ENCODE results near the gene WNT8B.

The WNT8B gene

DNA sequence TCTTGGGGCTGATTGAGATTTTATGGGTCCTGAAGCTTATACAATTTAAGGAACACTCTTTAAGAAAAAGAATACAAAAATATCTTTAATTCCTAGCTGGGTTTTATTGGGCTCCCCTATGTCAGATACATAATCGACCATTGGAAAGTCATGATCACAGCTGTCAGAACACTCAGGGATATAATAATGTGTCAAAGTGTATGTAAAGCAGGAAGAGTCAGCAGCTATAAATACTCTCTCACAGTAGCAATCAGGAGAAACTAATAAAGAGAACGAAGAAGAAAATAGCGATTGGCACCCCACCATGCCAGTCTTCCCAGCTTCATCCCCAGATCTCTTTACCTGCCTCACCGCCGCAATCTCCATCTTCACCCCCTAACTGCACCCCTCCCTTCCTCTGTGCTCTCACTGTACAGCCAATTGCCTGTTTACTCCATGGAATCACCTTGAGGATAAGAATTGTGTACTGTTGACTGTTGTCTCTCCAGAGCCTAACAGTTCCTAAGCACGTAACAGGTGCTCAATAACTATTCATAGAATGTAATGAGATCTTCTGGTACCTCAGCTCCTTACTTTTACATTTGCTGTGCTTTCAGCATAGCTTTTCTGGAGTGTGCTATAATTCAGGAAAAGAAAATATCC is 24.0 kb upstream of the WNT8B start:
- no peak overlapping the region for H3K27ac ChIP-seq
- no peak for DNase-seq (ENCODE audit: low spot score)
- no peak overlapping the region for H3K4me3 ChIP-seq
- TF ChIP-seq, protein P1, sequence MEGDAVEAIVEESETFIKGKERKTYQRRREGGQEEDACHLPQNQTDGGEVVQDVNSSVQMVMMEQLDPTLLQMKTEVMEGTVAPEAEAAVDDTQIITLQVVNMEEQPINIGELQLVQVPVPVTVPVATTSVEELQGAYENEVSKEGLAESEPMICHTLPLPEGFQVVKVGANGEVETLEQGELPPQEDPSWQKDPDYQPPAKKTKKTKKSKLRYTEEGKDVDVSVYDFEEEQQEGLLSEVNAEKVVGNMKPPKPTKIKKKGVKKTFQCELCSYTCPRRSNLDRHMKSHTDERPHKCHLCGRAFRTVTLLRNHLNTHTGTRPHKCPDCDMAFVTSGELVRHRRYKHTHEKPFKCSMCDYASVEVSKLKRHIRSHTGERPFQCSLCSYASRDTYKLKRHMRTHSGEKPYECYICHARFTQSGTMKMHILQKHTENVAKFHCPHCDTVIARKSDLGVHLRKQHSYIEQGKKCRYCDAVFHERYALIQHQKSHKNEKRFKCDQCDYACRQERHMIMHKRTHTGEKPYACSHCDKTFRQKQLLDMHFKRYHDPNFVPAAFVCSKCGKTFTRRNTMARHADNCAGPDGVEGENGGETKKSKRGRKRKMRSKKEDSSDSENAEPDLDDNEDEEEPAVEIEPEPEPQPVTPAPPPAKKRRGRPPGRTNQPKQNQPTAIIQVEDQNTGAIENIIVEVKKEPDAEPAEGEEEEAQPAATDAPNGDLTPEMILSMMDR (IDR thresholded peaks at IDR 0.05), result no peak

DNA sequence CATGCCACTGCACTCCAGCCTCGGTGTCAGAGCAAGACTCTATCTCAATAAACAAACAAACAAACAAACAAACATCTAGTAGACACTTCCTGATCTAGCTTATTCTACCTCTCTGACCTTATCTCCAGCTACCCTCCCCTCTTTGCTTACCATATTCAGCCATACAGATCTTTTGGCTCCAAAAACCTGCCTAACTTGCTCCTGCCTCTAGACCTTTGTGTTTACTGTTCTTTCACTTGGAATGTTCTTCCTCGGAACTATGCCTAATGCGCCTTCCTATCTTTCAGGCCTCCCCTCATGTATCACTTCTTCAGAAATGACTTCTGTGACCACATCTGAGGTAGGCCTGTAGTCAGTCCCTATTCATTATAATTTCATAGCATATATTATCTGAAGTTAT is 20.3 kb upstream of the WNT8B start:
- H3K27ac ChIP-seq, result no peak overlapping the region
- TF ChIP-seq, protein P1 (IDR thresholded peaks at IDR 0.05), result no peak
- no peak overlapping the region for H3K4me3 ChIP-seq
- no peak for DNase-seq (ENCODE audit: low spot score)

DNA sequence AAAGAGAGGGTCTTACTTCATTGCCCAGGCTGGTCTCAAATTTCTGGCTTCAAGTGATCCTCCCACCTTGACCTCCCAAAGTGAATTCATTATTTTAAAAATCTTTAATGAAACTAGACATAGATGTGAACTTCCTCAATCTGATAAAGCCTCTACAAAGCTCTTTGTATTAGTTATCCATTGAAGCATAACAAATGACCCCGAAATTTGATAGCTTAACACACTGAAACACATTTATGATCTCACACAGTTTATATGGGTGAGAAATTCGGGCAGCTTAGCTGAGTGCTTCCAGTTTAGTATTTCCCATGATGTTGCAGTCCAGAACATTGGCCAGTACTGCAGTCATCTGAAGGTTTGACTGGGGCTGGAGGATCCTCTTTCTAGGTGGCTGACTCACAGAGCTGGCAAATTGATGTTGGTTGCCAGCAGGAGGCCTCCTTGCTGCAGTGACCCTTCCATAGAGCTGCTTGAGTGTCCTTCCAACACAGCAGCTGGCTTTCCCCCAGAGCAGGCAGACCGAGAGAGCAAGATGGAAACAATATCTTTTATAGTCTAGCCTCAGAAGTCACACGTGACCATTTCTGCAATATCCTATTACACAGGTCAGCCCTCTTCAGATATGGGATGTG is 16.6 kb upstream of the WNT8B start:
- no peak for DNase-seq (ENCODE audit: low spot score)
- no peak overlapping the region for H3K4me3 ChIP-seq
- TF ChIP-seq, protein P1 (IDR thresholded peaks at IDR 0.05), result no peak

DNA sequence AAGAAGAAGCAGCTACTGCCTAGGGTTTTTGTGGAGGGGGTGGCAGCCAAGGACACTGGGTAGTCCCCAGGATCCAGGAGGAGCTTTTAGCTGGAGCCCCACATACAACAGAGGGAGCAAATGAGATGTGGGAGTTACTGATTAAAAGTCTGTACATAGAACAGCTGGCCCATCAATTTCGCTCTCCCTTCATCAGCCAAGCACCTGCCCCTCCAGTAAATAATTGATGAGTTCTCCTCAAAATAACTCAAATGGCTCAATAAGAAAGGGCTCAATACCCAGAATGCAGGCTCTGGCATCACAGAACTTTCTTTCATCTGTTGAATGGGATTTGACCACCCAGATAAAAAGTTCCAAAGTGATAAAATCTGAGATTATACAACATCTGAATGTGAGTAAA is 15.1 kb upstream of the WNT8B start:
- no peak overlapping the region for H3K27ac ChIP-seq
- TF ChIP-seq, protein P1 (IDR thresholded peaks at IDR 0.05), result no peak
- no peak overlapping the region for H3K4me3 ChIP-seq
- DNase-seq (ENCODE audit: low spot score), result no peak

More for the DNA sequence above, 16.6 kb upstream of the WNT8B start:
- no peak overlapping the region for H3K27ac ChIP-seq

DNA sequence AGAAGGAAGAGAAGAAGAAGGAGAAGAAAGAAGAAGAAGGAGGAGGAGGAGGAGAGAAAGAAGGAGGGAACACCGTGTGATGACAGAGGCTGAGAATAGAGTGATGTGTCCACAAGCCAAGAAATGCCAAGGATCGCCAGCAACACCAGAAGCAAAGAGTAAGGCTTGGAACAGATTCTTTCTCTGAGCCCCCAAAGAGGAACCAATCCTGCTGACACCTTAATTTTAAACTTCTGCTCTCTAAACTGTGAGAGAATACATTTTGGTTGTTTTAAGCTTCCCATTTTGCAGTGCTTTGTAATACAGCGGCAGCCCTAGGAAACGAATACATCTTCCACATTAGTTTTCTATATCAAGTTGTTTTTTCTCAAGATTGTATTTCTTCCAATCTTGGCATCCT is 13.9 kb upstream of the WNT8B start:
- TF ChIP-seq, protein P1 (IDR thresholded peaks at IDR 0.05), result no peak
- Histone ChIP-seq H3K4me3 (no peak overlapping the region), H3K27ac (no peak overlapping the region)
- DNase-seq (ENCODE audit: low spot score), result no peak

DNA sequence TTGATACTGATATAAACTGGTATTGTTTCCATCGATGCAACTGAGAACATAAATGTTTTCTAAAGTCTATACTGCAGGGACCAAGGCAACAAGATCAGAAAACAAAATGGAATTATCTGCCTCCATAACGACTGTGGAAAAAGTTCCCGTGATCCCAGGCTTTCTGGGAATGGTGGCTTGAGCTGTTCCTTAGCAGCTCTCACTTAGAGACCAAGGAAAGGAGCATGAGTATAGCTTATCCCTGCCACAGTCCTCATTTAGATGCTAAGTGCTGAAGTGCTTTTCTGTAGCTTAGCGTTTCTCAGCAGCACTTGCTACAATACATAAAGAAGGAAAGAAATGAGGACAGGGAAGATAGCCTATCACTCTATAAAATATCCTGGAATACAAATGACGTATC is 5.5 kb downstream of the WNT8B start:
- Histone ChIP-seq H3K4me3 (no peak overlapping the region), H3K27ac (no peak overlapping the region)
- TF ChIP-seq, protein P1 (IDR thresholded peaks at IDR 0.05), result no peak
- DNase-seq (ENCODE audit: low spot score), result no peak

DNA sequence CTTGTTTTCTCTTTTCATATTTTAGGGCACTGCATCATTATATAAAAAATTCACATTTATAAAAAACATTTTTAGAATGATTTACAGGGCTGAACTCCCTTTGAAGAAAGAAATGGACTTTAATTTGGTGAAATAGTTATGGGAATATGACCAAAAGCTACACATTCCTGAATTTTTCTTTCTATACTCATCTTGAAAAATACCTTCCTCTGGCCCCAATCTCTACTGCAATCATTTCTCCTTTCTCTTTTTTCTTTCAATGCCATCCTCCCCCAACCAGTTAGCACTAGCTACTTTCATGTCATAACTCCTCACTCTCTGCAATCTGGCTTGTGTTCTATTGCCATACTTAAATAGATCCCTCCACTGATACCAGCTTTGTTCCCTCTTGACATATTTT is 6.2 kb downstream of the WNT8B start:
- no peak for DNase-seq (ENCODE audit: low spot score)
- TF ChIP-seq, protein P1 (IDR thresholded peaks at IDR 0.05), result no peak

More for the DNA sequence above, 6.2 kb downstream of the WNT8B start:
- no peak overlapping the region for H3K27ac ChIP-seq
- no peak overlapping the region for H3K4me3 ChIP-seq
